ENCODE measurements around the gene CD63.

CD63 gene

DNA sequence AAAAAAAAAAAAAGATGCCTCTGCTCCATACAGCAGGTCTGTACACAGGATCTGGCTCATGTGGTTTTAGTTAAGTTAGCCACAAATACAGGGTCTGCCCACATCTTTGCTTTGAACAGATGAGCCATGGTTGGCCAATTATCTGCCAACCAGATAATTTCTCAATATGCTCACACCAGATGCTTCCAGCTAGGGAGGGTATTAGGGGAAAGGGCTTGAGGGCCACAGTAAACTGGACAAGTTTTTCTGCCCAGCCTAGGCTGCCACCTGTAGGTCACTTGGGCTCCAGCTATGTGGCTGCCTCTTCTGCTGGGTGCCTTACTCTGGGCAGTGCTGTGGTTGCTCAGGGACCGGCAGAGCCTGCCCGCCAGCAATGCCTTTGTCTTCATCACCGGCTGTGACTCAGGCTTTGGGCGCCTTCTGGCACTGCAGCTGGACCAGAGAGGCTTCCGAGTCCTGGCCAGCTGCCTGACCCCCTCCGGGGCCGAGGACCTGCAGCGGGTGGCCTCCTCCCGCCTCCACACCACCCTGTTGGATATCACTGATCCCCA is 7.8 kb downstream of the CD63 start:
- DNase-seq, result peak; percentile 26 to 31

DNA sequence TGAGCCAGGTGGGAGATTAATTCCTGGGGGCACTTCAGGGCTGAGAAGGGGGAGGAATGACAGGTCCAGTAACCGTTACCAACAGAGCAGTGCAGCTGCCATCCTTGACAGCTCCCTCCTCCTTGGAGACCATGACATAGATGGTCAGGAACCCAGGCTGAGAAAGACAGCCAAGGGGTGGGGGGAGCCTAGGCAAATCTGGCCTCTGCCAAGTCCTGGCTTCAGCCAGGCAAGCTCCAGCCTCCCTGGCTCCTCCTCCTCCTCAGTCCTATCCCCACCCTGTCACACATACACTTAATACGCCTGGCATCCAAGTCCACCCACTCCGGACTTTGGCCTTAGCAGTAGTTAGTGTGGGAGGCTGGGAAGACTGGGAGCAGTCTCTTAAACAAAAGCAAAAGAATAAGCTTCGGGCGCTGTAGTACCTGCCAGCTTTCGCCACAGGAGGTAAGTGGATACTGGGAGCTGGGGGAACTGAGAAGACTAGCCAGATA is 8.7 kb downstream of the CD63 start, which contains the start of gene RDH5:
Gene RDH5 (plus strand): TSS at position 323 of the 494 bp plus-strand sequence. CDS start 792 bp downstream, outside the sequence.
- DNase-seq, result no peak

DNA sequence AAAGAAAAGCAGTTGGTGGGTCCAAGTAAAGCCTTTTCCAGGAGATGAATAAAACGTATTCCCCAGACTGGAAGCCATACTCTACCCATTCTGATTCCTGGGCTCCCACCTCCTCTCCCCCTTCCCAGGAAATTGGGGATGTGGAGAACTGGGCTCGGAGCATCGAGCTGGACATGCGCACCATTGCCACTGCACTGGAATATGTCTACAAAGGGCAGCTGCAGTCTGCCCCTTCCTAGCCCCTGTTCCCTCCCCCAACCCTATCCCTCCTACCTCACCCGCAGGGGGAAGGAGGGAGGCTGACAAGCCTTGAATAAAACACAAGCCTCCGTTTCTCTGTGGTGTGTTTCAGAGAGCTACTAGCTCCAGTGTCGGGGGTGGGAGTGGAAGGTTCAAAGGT is 9.4 kb downstream of the CD63 start:
- no peak for DNase-seq

DNA sequence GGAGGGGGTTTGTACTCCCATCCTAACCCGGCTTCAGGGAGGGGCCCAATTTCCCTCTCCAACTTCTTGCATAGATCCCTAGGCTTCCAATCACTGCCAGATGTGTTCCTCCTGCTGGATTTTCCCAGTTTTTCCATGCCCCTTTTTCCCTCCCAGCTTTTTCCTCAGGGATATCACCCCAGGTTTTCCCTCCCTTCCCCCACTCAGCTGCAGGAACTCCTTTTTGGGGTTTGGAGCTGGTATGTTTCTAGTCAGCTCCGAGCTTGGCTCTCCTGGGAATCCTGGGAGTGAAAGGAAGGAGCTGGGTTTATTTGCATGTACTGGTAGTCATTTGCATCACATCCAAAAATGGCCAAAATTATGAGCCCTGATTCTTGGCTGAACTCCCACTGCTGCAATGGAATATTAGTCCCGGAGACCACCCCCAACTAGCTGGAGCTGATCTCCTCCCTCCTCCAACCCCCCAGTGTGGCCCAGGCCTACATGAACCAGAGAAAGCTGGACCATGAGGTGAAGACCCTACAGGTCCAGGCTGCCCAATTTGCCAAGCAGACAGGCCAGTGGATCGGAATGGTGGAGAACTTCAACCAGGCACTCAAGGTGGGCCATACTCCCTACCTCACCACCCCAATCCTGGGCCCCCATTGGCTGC is 10.1 kb downstream of the CD63 start:
- no peak for DNase-seq

DNA sequence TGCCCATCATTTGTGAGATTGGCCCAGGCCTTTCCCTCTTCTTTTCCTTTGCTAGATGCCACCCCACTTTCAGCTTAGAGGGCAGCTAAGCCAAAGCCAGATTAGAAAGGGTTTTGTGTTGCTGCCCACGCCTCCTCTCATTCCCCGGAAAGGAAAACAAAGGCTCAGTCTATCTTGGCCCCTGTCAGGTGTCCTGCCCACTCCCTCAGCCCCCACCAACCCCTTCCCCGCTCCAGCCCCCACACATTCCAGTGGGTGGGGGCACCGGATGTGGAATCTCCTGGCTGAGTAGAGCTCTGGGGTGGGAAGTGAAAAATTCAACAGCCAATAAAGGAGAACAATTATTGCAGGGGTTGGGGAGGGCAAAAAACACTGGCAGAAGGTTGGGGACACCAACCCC is 10.8 kb downstream of the CD63 start:
- no peak for DNase-seq

DNA sequence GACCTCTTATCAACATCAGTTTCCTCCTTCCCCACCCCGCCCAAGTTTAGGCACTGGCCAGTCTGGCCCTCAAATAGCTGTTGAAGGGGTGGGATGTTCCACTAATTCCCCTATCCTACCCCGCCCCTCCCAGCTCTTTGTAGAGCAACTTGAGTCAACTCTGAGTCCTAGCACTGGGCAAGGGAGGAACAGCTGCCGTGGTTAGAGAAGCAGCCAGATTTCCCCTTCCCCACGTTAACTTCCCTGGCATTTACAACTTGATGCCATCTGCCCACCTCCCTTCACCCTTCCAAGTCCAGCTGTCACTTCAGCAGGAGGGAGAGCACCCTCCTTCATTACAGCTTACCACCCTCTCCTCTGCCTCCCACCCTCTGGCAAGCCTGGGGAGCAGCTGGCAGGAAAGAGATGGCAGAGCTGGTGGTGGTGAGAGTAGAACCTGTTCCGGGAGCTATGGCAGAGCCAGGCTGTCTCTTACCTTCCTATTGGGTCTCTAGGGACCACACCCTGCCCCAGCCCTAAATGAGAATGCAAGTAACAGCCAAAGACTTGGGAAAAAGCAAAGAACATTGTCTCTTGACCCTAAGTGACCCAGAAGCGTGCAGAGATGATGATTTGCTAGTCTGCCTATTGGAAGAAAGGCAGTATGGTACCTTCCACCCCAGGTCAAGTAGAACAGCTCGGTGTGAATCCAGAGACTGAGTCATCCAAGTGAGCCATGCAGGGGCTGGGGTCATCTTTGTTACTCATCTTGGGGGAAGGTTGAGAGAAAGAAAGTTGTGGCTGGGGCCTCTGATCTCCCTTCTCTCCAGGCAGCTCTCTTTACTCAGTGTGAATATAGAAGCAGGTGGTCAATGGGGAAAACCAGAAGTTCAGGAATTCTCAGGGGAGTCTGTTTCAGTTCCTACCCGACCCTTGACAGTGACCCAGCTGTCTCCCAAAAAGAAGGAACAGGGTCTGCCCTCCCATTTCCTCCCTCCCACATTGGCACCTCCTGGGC is 11.5 kb downstream of the CD63 start:
- DNase-seq, result no peak

DNA sequence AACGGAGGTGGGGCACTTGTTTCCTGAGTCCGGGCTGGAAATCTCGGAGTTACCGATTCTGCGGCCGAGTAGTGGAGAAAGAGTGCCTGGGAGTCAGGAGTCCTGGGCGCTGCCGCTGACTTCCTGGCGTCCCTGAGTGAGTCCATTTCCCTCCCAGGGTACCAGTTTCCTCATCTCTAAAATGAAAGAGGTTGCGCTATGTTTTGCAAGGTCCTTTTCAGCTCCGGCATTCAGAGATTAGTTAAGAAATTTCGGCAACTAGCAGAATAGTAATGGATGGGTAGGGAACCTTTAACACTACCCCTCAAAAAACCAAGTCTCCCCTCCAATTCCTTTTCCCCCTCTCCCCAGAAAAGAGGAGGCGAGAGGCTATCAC is 12.2 kb downstream of the CD63 start:
- DNase-seq, result no peak

DNA sequence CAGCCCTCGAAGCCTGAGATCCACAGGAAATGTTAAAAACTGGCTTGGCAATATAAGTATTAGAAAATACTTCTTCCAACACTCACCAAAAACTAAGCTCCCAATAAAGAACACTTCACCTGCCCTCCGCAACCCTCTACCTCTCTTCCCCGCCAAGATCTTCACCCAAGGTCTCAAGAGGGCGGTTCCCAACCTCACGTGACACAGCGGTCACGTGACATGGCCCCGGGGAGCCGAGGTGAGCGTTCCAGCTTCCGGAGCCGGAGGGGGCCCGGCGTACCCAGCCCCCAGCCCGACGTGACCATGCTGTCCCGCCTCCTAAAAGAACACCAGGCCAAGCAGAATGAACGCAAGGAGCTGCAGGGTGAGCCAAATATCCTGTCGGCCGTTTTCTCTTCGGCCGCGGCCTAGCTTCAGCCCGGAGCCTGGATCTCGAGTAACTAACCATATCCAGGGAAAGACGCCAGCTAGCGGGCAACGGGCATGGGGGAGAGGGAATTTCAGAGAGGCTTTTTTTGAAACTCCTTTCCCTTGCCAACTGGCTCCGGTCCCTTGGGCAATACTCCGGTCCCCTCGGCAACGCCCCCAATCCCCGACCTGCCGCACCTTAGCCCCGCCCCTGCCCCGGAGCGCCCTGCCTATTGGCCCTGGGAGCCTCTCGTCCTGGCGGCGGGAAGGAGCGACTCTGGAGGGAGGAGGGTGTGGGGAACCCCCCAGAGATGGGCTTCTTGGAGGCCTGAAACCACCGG is 12.8 kb downstream of the CD63 start, which contains the start of gene BLOC1S1:
Gene BLOC1S1 (plus strand): TSS at position 214 of the 749 bp plus-strand sequence. CDS start 6 bp downstream, at position 220.
- DNase-seq, result peak; percentile 89 to 92

DNA sequence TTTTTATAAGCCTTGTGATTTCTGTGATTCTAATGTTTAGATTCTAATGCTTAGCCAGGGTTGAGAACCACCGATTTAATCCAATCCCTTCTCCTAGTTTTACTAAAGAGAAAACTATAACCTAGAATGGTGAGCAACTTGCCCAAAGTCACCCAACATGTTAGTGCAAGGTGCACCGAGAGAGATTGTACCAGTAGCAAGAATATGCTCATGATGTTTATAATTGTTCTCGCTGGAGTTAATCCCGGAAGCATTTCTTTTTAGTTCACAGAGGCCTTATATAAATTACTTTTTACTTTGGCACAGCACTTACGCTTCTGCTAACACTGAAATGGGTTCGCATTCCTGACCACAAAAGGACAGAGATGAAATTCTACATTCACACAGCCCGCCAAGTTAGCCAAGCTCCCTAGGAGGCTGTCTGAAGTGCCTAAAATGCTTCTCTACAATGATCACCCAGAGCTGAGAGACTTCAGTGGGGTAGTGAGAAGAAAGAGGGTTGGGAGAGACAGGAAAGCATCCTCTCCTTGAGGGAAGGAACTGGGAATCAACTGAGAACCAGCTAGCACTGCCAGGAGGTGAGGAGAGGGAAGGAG is 13.5 kb downstream of the CD63 start:
- no peak for DNase-seq

DNA sequence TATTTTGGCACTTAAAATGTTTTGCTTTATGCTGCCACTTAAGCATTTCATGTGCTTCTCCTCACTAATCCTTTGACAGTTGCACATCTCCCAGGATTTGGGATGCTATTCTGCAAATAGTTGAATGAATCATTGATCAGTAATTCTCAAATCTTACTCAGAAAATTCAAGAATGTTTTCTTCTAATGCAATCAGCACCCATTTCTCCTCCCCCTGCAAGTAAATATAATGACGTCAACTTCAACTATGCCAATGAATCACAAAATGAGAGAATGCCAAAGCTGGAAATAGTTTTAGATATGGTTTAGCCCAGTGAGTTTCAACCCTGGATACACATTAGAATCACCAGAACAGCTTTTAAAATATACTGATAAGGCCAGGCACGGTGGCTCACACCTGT is 15.1 kb downstream of the CD63 start:
- DNase-seq, result no peak

DNA sequence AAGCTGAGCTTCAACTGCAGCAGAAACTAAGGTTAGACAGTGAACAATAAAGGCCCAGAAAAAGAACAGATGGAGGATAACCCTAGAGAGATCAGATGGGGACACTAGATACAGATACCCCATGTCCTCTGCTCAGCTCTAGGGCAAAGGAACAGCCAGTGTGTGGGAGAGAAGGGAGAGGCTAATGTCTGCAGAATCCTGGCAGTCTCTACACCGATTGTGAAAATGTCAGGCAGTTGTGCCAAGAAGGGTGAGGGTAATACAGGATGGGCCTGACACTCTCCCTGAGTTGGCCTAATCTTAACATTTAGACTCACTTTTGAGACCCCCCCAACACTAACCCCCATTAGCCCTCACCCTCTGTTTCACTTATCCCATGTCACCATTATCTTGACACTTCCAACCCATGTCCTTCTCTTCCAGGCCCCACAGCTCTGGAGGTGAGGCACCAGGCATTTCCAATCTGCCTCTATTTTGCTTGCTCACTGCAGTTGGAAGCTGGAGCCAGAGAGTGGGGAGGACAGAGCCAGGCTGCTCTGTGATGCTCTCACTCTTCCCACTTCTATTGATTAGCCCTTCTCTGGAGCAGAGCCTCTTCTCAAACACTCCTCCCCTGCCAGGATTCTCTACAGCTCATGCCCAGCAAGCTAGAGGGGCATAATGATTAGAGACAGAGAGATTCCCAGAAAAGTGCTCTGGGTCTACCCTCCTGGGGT is 16.0 kb downstream of the CD63 start:
- DNase-seq, result no peak

DNA sequence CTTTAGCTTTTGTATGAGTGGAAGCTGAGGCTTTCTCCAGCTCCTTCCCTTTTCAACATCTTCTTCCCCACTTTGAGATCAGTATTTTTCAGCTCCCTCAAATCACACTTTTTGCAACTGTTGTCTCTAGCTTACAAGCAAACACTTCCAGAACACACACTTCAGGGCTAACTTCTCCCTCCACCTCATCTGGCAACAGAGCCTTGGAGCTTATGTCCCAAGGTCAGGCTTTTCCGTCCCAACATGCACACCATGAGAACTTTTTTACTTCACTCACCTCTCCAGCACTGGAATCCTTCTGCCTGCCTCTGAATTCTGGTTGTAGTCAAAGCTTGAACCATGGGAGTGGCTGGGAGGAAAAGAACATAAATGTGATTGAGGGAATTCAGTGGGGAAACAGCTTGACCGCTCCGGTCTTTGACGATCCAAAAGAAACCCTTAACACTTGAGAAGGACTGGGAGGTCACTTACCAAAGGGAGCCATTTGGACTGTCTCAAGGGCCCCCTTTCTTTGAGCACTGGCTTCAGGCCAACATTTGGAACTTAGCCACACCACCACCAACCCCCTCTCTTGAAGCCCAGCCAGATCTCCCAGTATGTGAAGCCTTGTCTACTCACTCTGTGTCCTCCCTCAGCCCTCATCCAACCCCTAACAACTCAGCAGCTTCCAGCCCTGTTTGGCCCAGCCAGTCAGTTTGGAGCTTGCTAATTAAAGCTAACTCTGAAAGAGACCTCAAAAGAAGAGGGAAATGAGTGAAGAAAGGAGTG is 16.8 kb downstream of the CD63 start:
- DNase-seq, result no peak

DNA sequence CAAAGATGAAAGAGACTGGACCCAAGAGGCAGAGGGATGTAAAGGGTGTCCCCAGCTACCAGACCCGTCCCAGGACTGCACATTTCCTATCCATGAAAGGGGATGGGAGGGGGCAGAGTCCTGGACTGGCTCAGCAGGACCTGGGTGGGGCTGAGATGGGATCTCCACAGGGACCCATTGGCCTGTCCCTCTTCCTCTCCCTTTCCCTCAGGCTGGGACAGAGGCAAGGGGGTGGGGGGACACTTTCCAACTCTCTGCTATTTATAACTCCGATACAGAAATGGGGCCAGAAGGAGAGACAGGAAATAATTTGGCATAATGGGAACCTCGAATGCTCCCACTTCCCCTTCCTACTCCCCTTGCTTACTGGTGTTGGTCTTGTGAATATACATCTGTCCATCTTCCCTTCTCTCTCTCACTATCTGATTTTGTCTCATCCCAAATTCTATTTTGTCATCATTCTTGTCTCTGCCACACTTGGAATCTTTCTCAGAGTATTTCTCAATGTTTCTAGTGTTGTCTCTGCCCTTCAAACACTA is 20.0 kb downstream of the CD63 start:
- DNase-seq, result no peak

DNA sequence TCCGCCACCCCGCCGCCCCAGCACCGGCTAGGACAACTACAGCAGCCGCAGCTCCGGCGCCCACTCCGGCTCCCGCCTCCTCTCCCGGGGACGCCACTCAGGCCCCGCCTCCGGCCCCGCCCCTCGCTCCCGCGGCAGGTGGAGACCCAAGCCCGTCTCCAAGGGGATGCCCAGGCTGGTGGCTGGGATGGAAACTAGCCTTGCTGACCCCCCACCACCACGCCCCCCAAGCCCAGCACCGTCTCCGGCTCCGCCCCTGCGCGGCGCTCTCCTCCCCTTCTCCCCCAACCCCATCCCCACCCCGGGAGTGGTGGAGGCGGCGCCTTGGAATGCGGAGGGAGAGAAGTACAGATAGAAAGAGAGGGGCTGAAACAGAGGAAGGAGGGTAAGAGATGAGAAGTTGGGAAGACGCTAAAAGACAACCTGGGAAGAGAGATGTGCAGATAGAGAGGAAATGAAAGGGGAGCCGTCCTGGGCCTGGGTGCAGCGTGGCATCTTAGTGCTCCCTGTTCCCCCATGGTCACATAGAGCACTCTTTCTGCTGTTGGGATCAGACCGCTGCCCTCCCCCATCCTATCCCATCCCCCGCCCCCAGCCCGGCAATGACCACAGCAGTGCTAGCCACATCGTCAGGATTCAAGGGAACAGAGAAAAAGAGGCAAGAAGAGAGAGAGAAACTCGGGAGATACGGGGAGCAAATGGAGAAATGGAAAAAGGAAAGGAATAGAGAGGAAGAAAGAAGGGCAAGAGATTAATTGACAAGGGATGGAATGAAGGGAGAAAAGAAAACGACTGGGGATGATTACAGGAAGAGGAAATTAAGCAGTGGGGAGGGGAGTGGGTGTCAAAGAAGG is 20.7 kb downstream of the CD63 start, which contains the start of gene ITGA7:
Gene ITGA7 (minus strand): TSS at position 64 of the 854 bp plus-strand sequence. CDS start 222 bp downstream, outside the sequence.
- peak; percentile 49 to 61 for DNase-seq

DNA sequence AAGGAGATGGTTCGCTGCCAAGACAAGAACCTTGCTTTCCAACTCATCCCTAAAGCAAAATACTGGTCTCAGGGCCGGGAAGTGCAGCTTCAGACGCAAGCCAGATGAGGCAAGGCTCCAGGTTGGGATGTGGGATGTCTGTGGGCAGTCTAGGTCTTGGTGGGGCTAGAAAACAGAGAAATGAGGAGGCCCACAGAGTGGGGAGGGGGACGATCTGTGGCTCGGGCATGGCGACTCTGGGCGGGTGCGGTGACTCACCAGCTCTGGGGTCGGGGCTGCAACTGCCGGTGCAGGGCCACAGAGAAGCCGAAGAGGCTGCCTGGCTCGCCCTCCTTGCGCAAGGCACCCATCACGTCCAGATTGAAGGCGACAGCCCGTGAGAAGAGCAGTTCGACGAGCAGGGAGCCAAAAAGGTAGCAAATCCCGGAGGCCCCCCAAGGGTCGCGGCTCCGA is 21.6 kb downstream of the CD63 start:
- DNase-seq, result no peak

DNA sequence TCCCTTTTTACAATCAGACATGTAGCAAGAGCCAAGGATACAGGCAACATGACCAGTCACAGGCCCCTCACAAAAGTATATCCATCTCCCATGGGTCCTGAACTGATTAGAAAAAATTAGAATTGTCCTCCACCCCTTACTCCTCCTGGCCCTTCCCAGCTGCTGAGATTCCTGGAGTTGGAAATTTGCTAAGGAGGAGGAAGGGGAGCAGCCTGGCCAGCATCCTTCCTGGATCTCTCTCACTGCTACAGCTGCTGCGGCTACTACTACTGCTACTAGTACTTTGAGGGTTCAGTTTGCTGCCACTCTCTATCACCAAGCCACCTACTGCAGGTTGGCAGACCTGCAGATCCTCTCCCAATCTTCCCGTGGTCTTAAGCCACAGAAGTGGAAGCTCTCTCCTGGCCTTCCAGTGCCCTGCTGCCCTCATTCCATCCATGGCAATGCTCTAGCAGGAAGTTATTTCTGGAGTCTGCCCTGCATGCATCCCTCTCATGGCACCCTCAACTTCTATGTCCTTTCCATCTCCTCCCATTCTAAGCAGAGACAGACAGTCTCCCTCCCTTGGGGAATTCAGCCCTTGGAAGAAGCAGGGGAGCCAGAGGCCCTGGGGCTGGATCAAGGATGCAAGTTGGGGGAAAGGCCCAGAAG is 22.1 kb downstream of the CD63 start:
- no peak for DNase-seq

DNA sequence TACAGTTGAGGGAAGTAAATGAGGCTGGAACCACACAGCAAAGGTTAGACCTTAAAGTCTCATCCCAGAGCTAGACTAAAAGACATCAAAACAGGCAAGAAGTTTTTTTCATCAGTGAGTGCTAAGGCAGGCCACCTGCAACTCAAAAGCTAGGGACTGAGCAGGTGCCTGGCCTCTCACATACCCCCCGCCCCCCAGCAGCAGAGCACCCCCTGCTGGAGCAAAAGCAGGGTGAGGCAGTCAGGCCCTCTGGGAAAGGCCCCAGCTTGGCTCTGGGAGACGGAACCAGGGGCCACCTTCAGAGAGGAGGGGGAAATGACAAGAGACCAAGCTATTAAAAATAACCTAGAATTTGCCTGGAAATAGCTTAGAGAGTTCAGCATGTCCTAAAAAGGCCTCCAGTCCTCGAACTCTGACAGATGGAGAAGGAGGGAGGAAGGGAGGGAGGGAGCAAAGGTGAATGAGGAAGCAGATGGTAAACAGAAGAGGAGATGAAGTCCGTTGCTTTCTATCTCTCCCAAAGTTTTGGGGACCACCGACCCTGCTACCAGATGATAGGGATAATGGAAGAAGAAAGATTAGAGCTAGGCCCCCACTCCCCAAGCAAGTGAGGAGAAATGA is 22.9 kb downstream of the CD63 start:
- no peak for DNase-seq
